Measurements from ENCODE around the gene MIPEP. TPM values are rescaled to one million over a fixed set of nuclear protein-coding genes. Genes with fewer than 3 reads are reported as not detected.

Gene MIPEP
- total RNA-seq, 1 donor from 2014 or later: 9.9 TPM

DNA sequence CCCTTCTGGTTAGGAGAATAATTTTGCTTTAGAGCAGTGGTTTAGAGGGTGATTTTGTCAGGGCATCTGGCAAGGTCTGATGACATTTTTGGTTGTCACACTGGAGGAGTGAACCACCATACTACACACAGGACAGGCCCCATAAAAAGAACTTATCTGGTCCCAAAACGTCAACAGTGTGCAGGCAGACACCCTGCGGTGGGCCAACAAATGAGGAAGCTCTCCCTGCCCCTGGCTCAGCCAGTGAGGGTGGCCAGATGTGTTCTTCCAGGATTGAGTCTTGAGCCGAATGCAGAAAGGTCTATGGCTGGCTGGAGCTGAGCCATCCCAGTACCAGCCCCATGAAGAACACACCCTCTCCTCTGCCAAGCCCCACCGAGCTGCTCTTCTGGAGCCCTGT lies 149.2 kb downstream of the MIPEP start:
- H3K4me1 Mint-ChIP-seq (ENCODE audit: low read depth): peaks cover 41% of the 10 kb centered on the region
- H3K36me3 Mint-ChIP-seq (ENCODE audit: low read depth): peaks cover 6% of the 10 kb centered on the region
- H3K27me3 Mint-ChIP-seq (ENCODE audit: low read depth): peaks cover 15% of the 10 kb centered on the region
- no peak overlapping the region for H3K4me3 Mint-ChIP-seq (ENCODE audit: low read depth)
- no peaks in the 10 kb centered on the region for H3K9me3 Mint-ChIP-seq
- no peak overlapping the region for H3K27ac Mint-ChIP-seq
- intact Hi-C loops (cut with micrococcal nuclease): loop anchor here (10.0 kb wide), 1 partner anchor 275 kb away; no protein-coding TSS in a partner anchor
- no peak for DNase-seq (ENCODE audit: low spot score)

DNA sequence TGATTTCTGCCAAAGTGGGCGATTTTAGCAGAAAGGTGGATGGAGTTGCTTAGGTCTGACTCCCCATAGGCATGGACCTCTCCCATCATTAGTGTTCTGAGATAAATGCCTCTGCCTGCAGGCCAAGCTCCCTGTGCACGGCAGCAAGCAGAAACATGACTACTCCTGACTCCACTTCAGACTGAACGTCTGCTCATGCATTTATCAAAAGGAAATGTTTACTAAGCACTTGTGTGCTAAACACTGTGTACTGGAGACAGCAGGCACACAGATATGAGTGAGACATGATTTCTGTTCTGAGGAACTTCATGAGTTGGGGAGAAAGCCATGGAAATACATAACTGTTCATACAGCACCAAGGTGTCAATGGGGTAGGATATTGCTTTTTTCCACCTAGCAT lies 149.6 kb downstream of the MIPEP start:
- Mint-ChIP-seq H3K27me3 (ENCODE audit: low read depth) (peaks cover 15% of the 10 kb centered on the region), H3K4me3 (ENCODE audit: low read depth) (no peak overlapping the region), H3K27ac (no peak overlapping the region), H3K4me1 (ENCODE audit: low read depth) (peaks cover 37% of the 10 kb centered on the region), H3K36me3 (ENCODE audit: low read depth) (peaks cover 6% of the 10 kb centered on the region), H3K9me3 (no peaks in the 10 kb centered on the region)
- intact Hi-C loops (cut with micrococcal nuclease): loop anchor here (5.0 kb wide), 1 partner anchor 677 kb away; no protein-coding TSS in a partner anchor
- no peak for DNase-seq (ENCODE audit: low spot score)

DNA sequence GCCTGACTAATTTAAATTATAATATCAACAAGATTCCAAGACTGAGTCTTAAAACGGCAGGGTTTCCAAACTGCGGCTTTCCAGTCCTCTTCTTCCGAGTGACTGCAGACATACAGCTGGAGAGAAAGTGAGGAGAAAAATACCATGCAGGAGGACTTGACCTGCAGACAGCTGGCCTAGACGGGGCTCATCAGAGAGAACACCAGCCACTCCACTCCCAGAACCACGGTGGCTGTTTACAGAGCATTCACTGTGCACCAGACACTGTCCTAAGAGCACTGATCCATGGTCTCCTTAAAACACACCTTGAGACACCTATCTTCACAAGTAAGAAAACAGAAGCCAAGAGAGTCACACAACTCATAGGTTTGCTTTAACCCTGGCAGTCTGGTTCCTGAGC lies 152.7 kb downstream of the MIPEP start:
- Mint-ChIP-seq H3K36me3 (ENCODE audit: low read depth) (peaks cover 6% of the 10 kb centered on the region), H3K9me3 (no peaks in the 10 kb centered on the region), H3K27ac (no peak overlapping the region)

DNA sequence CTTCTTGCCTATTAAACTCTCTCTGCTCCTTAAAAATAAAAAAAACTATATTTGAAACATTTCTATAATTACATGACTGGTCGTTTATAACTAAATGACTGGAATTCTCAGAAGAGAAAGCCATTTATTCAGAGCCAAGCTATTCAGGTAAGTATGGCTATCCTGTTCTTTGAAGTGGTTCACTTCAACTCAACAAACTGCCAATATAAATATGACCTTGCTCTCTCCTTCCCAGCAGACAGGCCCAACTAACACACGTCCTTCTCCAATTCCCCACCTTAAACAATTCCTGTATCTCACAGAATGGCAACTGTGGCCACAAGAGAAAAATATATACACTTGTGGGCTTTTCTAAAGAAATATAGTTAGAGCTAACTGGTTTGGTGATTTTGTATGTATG lies 153.9 kb downstream of the MIPEP start:
- no peak overlapping the region for H3K27ac Mint-ChIP-seq
- peaks cover 6% of the 10 kb centered on the region for H3K27me3 Mint-ChIP-seq (ENCODE audit: low read depth)
- peaks cover 9% of the 10 kb centered on the region for H3K4me1 Mint-ChIP-seq (ENCODE audit: low read depth)
- H3K9me3 Mint-ChIP-seq: no peaks in the 10 kb centered on the region
- intact Hi-C loops (cut with micrococcal nuclease): loop anchor here (5.0 kb wide), 1 partner anchor 673 kb away; no protein-coding TSS in a partner anchor
- no peak for DNase-seq (ENCODE audit: low spot score)
- peaks cover 6% of the 10 kb centered on the region for H3K36me3 Mint-ChIP-seq (ENCODE audit: low read depth)
- H3K4me3 Mint-ChIP-seq (ENCODE audit: low read depth): no peak overlapping the region

More for the DNA sequence above, 152.7 kb downstream of the MIPEP start:
- Mint-ChIP-seq H3K27me3 (ENCODE audit: low read depth) (peaks cover 15% of the 10 kb centered on the region), H3K4me3 (ENCODE audit: low read depth) (no peak overlapping the region), H3K4me1 (ENCODE audit: low read depth) (peaks cover 12% of the 10 kb centered on the region)
- intact Hi-C loops (cut with micrococcal nuclease): loop anchor here (5.0 kb wide), 1 partner anchor 674 kb away; no protein-coding TSS in a partner anchor
- no peak for DNase-seq (ENCODE audit: low spot score)

DNA sequence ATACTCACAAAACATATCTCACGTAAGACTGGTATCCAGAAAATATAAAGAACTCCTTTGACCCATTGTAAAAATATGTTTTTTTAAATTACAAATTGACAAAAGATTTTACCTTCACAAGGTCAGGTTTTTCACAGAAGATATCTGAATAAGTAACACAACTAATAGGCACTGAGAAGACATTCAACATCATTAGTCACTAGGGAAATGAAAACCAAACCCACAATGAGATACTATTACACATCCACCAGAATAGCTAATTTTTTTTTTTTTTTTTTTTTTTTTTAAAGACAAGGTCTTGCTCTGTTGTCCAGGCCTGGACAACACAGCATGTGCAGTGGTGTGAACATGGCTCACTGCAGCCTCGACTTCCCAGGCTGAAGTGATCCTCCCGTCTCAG lies 157.5 kb downstream of the MIPEP start:
- H3K4me1 Mint-ChIP-seq (ENCODE audit: low read depth): no peaks in the 10 kb centered on the region
- DNase-seq (ENCODE audit: low spot score): no peak
- H3K36me3 Mint-ChIP-seq (ENCODE audit: low read depth): no peaks in the 10 kb centered on the region
- intact Hi-C loops (cut with micrococcal nuclease): no loop called here
- no peaks in the 10 kb centered on the region for H3K9me3 Mint-ChIP-seq
- H3K4me3 Mint-ChIP-seq (ENCODE audit: low read depth): no peak overlapping the region
- no peak overlapping the region for H3K27ac Mint-ChIP-seq
- H3K27me3 Mint-ChIP-seq (ENCODE audit: low read depth): no peaks in the 10 kb centered on the region

DNA sequence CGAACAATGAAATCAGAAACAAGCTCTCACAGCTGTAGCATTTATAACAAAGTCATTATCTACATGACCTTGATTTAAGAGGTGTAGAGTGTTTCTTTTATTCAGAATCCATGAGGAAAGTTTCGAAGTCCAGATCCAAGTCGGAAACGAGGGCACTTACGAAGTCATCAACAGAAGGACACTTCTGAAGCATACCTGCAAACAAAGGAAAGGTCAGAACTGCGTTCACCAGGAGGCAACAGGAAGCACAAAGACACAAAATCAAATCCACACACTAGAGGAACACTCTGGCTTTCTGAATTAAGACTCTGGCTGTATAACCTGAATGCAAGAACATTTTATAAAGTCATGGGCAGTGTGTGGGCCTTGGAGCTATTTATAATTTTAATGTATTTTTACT lies 158.9 kb downstream of the MIPEP start:
- Mint-ChIP-seq H3K27ac (no peak overlapping the region), H3K9me3 (no peaks in the 10 kb centered on the region), H3K4me1 (ENCODE audit: low read depth) (no peaks in the 10 kb centered on the region), H3K27me3 (ENCODE audit: low read depth) (no peaks in the 10 kb centered on the region), H3K36me3 (ENCODE audit: low read depth) (no peaks in the 10 kb centered on the region), H3K4me3 (ENCODE audit: low read depth) (no peak overlapping the region)
- intact Hi-C loops (cut with micrococcal nuclease): no loop called here
- DNase-seq (ENCODE audit: low spot score): no peak

DNA sequence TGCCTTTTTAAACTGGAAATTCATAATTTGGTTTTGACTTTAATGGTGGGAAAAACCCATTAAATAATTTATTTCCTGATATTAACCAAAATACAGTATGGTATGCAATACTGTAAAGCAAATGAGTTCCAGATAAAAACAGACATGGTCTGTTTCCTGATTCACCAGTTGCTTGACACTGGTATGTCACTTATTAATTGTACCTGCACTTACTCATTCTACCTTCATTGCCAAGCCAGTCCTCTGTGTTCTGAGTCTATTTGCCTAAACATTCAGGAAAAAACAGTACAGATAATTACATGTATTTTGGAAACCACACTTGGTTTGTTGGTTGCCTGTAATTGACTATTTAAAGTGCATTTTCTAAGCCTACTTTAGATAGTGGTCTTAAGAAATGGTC lies 159.7 kb downstream of the MIPEP start:
- intact Hi-C loops (cut with micrococcal nuclease): no loop called here
- Mint-ChIP-seq H3K4me1 (ENCODE audit: low read depth) (no peaks in the 10 kb centered on the region), H3K4me3 (ENCODE audit: low read depth) (no peak overlapping the region), H3K27ac (no peak overlapping the region), H3K36me3 (ENCODE audit: low read depth) (no peaks in the 10 kb centered on the region), H3K9me3 (no peaks in the 10 kb centered on the region), H3K27me3 (ENCODE audit: low read depth) (no peaks in the 10 kb centered on the region)
- no peak for DNase-seq (ENCODE audit: low spot score)

DNA sequence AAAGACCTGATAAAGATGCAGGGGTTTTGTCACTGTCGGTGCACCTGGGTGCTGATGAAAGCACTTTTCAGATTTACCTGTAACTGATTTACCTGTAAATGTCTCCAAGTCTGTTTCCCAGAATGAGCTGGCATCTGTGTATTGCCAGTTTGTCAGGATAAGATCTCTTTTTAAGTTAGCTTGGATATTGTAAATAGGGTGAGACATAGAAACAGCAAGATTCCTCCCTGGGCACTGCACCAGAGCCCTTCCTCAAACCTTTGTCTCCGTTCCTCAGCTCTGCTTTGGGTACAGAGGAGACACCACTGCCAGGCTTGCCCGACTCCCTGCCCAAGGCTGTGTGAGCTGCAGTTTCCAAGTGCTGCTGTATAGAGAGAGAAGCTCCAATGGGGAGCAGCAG lies 160.4 kb downstream of the MIPEP start:
- Mint-ChIP-seq H3K9me3 (no peaks in the 10 kb centered on the region), H3K4me1 (ENCODE audit: low read depth) (no peaks in the 10 kb centered on the region), H3K36me3 (ENCODE audit: low read depth) (no peaks in the 10 kb centered on the region), H3K4me3 (ENCODE audit: low read depth) (no peak overlapping the region), H3K27me3 (ENCODE audit: low read depth) (no peaks in the 10 kb centered on the region), H3K27ac (no peak overlapping the region)
- no peak for DNase-seq (ENCODE audit: low spot score)
- intact Hi-C loops (cut with micrococcal nuclease): no loop called here

DNA sequence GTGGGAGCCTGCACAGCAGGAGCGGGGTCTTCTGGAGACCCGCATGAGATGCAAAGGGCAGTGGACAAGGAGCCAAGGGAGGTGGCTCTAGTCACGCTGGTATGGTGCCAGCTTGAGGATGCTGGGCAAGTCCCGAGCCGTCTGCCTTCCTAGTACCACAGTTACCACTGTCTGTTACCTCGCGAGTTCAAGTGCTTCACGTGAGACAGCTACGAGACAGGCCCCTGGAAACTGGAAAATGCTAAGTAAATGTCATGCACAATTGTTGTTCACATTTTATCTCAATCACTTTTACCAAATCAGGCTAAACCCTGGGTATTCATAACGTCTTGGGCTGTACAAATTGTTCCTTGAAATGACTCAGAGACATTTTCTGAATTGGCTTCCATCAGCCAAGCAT lies 163.3 kb downstream of the MIPEP start:
- intact Hi-C loops (cut with micrococcal nuclease): no loop called here
- Mint-ChIP-seq H3K36me3 (ENCODE audit: low read depth) (no peaks in the 10 kb centered on the region), H3K4me3 (ENCODE audit: low read depth) (no peak overlapping the region), H3K9me3 (no peaks in the 10 kb centered on the region), H3K27me3 (ENCODE audit: low read depth) (no peaks in the 10 kb centered on the region), H3K4me1 (ENCODE audit: low read depth) (no peaks in the 10 kb centered on the region), H3K27ac (no peak overlapping the region)
- no peak for DNase-seq (ENCODE audit: low spot score)

DNA sequence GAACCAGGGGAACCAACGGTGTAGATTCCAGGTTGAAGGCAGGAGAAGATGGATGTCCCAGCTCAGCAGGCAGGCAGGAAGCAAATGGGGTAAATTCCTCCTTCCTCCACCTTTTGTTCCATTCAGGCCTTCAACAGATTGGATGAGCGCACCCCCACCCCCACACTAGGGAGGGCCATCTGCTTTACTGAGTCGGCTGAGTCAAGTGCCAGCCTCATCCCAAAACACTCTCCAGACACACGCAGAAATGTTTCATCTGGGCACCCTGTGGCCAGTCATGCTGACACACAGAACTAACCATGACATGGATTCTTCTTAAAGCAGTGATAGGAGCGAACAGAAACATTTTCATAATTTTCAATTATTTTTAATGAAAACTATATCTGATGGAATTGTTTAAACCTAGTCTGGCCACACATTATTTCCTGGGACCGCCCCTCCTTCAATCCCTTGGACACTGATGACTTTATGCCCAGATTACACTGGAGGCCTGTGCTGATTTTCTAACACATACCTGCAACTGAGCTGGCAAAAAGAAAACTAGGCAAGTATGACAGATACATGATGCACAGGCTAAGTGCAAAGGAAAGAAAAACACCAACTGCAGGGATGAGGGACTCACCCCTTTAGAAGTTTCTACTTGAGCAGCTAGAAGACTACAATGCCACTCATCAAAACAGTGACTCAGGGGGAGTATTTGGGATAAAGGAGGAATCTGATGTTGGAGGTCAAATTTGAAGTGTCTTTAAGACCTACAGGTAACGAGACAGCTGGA lies 164.8 kb downstream of the MIPEP start:
- Mint-ChIP-seq H3K4me1 (ENCODE audit: low read depth) (peaks cover under 1% of the 10 kb centered on the region), H3K4me3 (ENCODE audit: low read depth) (no peak overlapping the region), H3K36me3 (ENCODE audit: low read depth) (no peaks in the 10 kb centered on the region), H3K9me3 (no peaks in the 10 kb centered on the region), H3K27me3 (ENCODE audit: low read depth) (no peaks in the 10 kb centered on the region), H3K27ac (no peak overlapping the region)
- intact Hi-C loops (cut with micrococcal nuclease): no loop called here
- DNase-seq (ENCODE audit: low spot score): no peak

DNA sequence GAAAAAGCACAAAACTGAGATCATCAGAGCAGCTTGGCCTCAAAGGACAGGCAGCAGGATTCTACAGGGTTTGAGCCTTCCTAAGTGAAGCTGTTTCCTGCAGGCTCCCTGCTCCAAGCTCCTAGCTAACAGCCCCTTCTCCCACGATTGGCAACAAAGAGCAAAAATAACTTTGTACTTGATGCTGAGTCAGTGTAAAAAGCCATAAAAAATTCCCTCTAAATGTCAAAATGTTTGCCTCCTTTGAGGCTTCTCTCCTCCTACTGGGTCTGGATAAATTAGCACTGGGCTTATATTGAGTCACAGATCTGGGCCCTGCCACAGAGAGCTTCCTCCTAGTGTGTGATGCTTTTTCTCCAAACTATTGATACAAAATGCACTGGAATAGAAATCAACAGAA lies 165.7 kb downstream of the MIPEP start:
- H3K4me3 Mint-ChIP-seq (ENCODE audit: low read depth): no peak overlapping the region
- intact Hi-C loops (cut with micrococcal nuclease): no loop called here

DNA sequence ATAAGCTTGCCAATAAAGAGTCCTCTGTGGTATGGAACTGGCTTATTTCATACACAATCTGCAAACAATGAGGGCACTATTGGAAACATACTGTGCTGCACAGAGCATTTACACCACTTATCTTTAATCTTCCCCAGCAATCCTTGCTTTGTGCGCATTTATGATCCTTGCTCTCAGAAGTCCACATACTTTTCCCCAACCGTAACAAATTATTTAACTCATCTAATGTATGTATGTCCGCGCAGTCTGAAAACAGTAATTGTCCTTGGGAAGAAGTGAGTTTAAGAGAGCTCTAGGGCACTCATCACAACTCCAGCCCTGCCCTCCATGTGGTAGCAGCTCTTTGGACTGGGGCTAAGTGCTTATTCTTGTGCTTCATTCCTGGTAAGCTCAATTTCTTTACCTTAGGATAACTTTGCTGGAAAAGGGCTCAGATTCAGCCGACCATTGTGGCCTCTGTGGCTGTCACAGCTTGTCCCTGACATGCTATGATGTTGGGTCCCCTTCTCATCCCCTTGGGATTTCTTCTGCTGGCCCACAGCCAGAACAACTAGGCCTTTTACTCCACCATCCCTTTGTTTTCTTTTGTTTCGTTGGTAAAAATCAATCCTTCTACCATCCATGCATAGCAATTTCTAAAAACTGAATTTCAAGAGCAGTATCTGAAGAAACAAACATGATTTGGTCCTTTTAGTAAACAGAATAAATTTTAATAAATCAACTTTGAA lies 166.3 kb downstream of the MIPEP start:
- Mint-ChIP-seq H3K4me1 (ENCODE audit: low read depth) (peaks cover 13% of the 10 kb centered on the region), H3K36me3 (ENCODE audit: low read depth) (no peaks in the 10 kb centered on the region), H3K27ac (no peak overlapping the region), H3K9me3 (no peaks in the 10 kb centered on the region), H3K4me3 (ENCODE audit: low read depth) (no peak overlapping the region), H3K27me3 (ENCODE audit: low read depth) (no peaks in the 10 kb centered on the region)
- intact Hi-C loops (cut with micrococcal nuclease): no loop called here
- no peak for DNase-seq (ENCODE audit: low spot score)

More for the DNA sequence above, 165.7 kb downstream of the MIPEP start:
- Mint-ChIP-seq H3K36me3 (ENCODE audit: low read depth) (no peaks in the 10 kb centered on the region), H3K4me1 (ENCODE audit: low read depth) (peaks cover 10% of the 10 kb centered on the region), H3K27me3 (ENCODE audit: low read depth) (no peaks in the 10 kb centered on the region), H3K9me3 (no peaks in the 10 kb centered on the region), H3K27ac (no peak overlapping the region)
- DNase-seq (ENCODE audit: low spot score): no peak

DNA sequence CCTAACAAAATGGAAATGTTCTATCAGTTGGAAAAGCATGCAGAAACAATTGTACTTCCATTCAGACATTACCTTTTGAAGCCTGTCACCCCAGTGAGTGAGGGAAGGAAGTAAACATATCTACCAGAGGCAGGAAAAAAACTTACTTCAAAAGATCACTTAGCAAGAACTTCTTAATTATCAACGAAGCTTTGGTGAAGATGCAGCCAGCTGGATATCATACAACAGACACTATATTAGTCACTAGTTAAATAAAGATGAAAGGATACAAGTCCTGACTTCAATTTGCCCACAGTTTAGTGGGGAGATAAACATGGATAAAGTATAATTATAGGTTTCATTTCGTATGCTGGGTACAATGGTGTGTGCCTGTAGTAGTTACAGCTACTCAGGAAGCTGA lies 170.2 kb downstream of the MIPEP start:
- Mint-ChIP-seq H3K4me3 (ENCODE audit: low read depth) (no peak overlapping the region), H3K4me1 (ENCODE audit: low read depth) (peaks cover 13% of the 10 kb centered on the region), H3K27ac (no peak overlapping the region), H3K9me3 (no peaks in the 10 kb centered on the region), H3K27me3 (ENCODE audit: low read depth) (peaks cover 9% of the 10 kb centered on the region), H3K36me3 (ENCODE audit: low read depth) (no peaks in the 10 kb centered on the region)
- intact Hi-C loops (cut with micrococcal nuclease): loop anchor here (5.0 kb wide), 1 partner anchor 153 kb away; no protein-coding TSS in a partner anchor
- no peak for DNase-seq (ENCODE audit: low spot score)

Data from activated T-helper 2 cell treated with anti-CD3 and anti-CD28 coated beads, Interferon-gamma antibody, Interleukin-2, Interleukin-4, amounts not matched to agents 10 μg/mL and 5 μg/mL and 100 μg/mL, durations not matched to agents 14 hours and 24 hours and 36 hours (primary cell).